Trophoblast cell (in vitro differentiated cells and primary cell): Measurements from ENCODE around the gene LCTL.
"Not testable (repeated sequence)": the region's sequence is repeated elsewhere in the genome, so short reads cannot be mapped to it uniquely, and the experiment has no call there.

Experiments used
- DNase-seq, 2 donors: peaks; one replicate each; pipeline ENCODE4 v3.0.0-alpha.2; 2016
- H2AFZ ChIP-seq: 2 replicates; pipeline ENCODE4 v1.6.1; 2013; ENCODE audit warnings: low read length, moderate library complexity, mild to moderate bottlenecking; ENCODE audit not compliant: insufficient read depth, poor library complexity
- H2AK5ac ChIP-seq: 2 replicates; pipeline ENCODE4 v1.6.1; 2013; ENCODE audit warnings: mild to moderate bottlenecking, low read length
- H2BK120ac ChIP-seq: 2 replicates; pipeline ENCODE4 v1.6.1; 2013; ENCODE audit warnings: low read length, mild to moderate bottlenecking, moderate library complexity; ENCODE audit not compliant: insufficient read depth, poor library complexity
- H2BK12ac ChIP-seq: 2 replicates; pipeline ENCODE4 v1.6.1; 2013; ENCODE audit warnings: mild to moderate bottlenecking, low read length, moderate library complexity
- H2BK5ac ChIP-seq: 2 replicates; pipeline ENCODE4 v1.6.1; 2013; ENCODE audit warnings: low read length, low read depth, moderate library complexity, mild to moderate bottlenecking; ENCODE audit not compliant: poor library complexity
- H3K14ac ChIP-seq: 2 replicates; pipeline ENCODE4 v1.6.1; 2013; ENCODE audit warnings: mild to moderate bottlenecking, low read length
- H3K18ac ChIP-seq: 2 replicates; pipeline ENCODE4 v1.6.1; 2013; ENCODE audit warnings: mild to moderate bottlenecking, low read length
- H3K23ac ChIP-seq: 2 replicates; pipeline ENCODE4 v1.6.1; 2013; ENCODE audit warnings: low read length
- H3K27ac ChIP-seq: 2 replicates; pipeline ENCODE4 v1.5.1; 2013; ENCODE audit warnings: low read depth, mild to moderate bottlenecking, inconsistent platforms, low read length, moderate library complexity
- H3K27me3 ChIP-seq: 2 replicates; pipeline ENCODE4 v1.6.1; 2013; ENCODE audit warnings: inconsistent platforms, mild to moderate bottlenecking, low read length, moderate library complexity; ENCODE audit not compliant: insufficient read depth
- H3K36me3 ChIP-seq, 2 experiments: 1 replicate in 1 of 2; 2 replicates in 1 of 2; pipeline ENCODE4 v1.6.1; 2013; ENCODE audit warnings: low read length in 2 of 2, mild to moderate bottlenecking in 2 of 2, moderate library complexity in 1 of 2; ENCODE audit not compliant: insufficient read depth in 2 of 2, control insufficient read depth in 1 of 2
- H3K4ac ChIP-seq: 2 replicates; pipeline ENCODE4 v1.6.1; 2013; ENCODE audit warnings: low read depth, mild to moderate bottlenecking, low read length, moderate library complexity
- H3K4me1 ChIP-seq, 2 experiments: 1 replicate in 1 of 2; 2 replicates in 1 of 2; pipeline ENCODE4 v1.6.1; 2013; ENCODE audit warnings: low read length in 2 of 2, mild to moderate bottlenecking in 2 of 2, moderate library complexity in 1 of 2; ENCODE audit not compliant: insufficient read depth in 2 of 2, control insufficient read depth in 1 of 2
- H3K4me2 ChIP-seq: 2 replicates; pipeline ENCODE4 v1.6.1; 2013; ENCODE audit warnings: inconsistent platforms, mild to moderate bottlenecking, low read length, moderate library complexity
- H3K4me3 ChIP-seq: 2 replicates; pipeline ENCODE4 v1.5.1; 2013; ENCODE audit warnings: mild to moderate bottlenecking, low read depth, low read length, inconsistent platforms
- H3K79me1 ChIP-seq: one replicate; pipeline ENCODE4 v1.6.1; 2013; ENCODE audit warnings: low read length
- H3K79me2 ChIP-seq: 2 replicates; pipeline ENCODE4 v1.6.1; 2013; ENCODE audit warnings: low read length, mild to moderate bottlenecking; ENCODE audit not compliant: control insufficient read depth, insufficient read depth, poor library complexity
- H3K9ac ChIP-seq: 2 replicates; pipeline ENCODE4 v1.6.1; 2013; ENCODE audit warnings: mild to moderate bottlenecking, low read length
- H3K9me3 ChIP-seq: 2 replicates; pipeline ENCODE4 v1.6.1; 2013; ENCODE audit warnings: low read depth, mild to moderate bottlenecking, control low read depth, inconsistent platforms, low read length; ENCODE audit not compliant: insufficient read depth
- H4K12ac ChIP-seq: 2 replicates; pipeline ENCODE4 v1.6.1; 2013; ENCODE audit warnings: low read depth, mild to moderate bottlenecking, low read length, moderate library complexity
- H4K8ac ChIP-seq: 2 replicates; pipeline ENCODE4 v1.6.1; 2013; ENCODE audit warnings: low read depth, mild to moderate bottlenecking, low read length, moderate library complexity
- H4K91ac ChIP-seq: one replicate; pipeline ENCODE4 v1.6.1; 2013; ENCODE audit warnings: low read depth, mild to moderate bottlenecking, low read length, moderate library complexity
- WGBS: extraction: QIAGEN DNeasy Blood & Tissue Kit; methylation state at CpG from one replicate; pipeline ENCODE4 v1.1.7; 2013; ENCODE audit warnings: missing lambda C conversion rate; ENCODE audit not compliant: insufficient read length, insufficient coverage; ENCODE audit errors: extremely low coverage; 5-methylcytosine and 5-hydroxymethylcytosine counted together

The LCTL gene

GRCh38 chr15:66504563-66505429, 61.0 kb downstream of the LCTL start, which contains the start of the genes RPL4 and ZWILCH:
TSS of gene RPL4 (minus strand) at chr15:66504855. CDS start at chr15:66504790, 65 bp downstream.
TSS of gene ZWILCH (plus strand) at chr15:66505326. CDS start at chr15:66505339, 13 bp downstream.
- H3K4me2 ChIP-seq: peak within 1 kb of the TSS; percentile 92
- H2BK12ac ChIP-seq: peak within 1 kb of the TSS; percentile 50
- peak within 1 kb of the TSS; percentile 79 for H4K8ac ChIP-seq
- H3K27me3 ChIP-seq: no peaks in the 10 kb centered on the region
- peaks cover 0 to 3% of the 10 kb centered on the region in 2 experiments for H3K4me1 ChIP-seq
- peak within 1 kb of the TSS; percentile 96 for H4K12ac ChIP-seq
- peaks cover 9% of the 10 kb centered on the region for H3K79me1 ChIP-seq
- peak within 1 kb of the TSS; percentile 99 for H2AFZ ChIP-seq
- no peaks in the 10 kb centered on the region for H3K9me3 ChIP-seq
- H2BK5ac ChIP-seq: peak within 1 kb of the TSS; percentile 83
- peak; percentile 78 to 92 for DNase-seq
- peaks cover 15% of the 10 kb centered on the region for H3K79me2 ChIP-seq
- H2BK120ac ChIP-seq: peak within 1 kb of the TSS; percentile 93
- H3K4ac ChIP-seq: peak within 1 kb of the TSS; percentile 92
- peak within 1 kb of the TSS; percentile 90 for H3K27ac ChIP-seq
- peak within 1 kb of the TSS; percentile 83 for H4K91ac ChIP-seq
- H3K4me3 ChIP-seq: peak within 1 kb of the TSS; percentile 97
- H2AK5ac ChIP-seq: peak within 1 kb of the TSS; percentile 90
- no CpG with 5 or more reads among the region's 46 CpGs for WGBS
- H3K36me3 ChIP-seq: peaks cover 13 to 25% of the 10 kb centered on the region in 2 experiments
- H3K9ac ChIP-seq: peak within 1 kb of the TSS; percentile 100
- H3K18ac ChIP-seq: peak within 1 kb of the TSS; percentile 90
- H3K14ac ChIP-seq: peak within 1 kb of the TSS; percentile 88
- H3K23ac ChIP-seq: peak within 1 kb of the TSS; percentile 80

GRCh38 chr15:66503780-66504562, 61.8 kb downstream of the LCTL start:
- Histone ChIP-seq H3K9ac (peak overlapping the region; percentile 100), H3K23ac (peak overlapping the region; percentile 80), H3K79me1 (peaks cover 9% of the 10 kb centered on the region), H3K27me3 (no peaks in the 10 kb centered on the region), H4K91ac (peak overlapping the region; percentile 49), H3K18ac (peak overlapping the region; percentile 34), H3K36me3 (peaks cover 18 to 31% of the 10 kb centered on the region in 2 experiments), H4K8ac (peak overlapping the region; percentile 79), H2BK12ac (no peak overlapping the region), H3K79me2 (peaks cover 15% of the 10 kb centered on the region), H3K9me3 (no peaks in the 10 kb centered on the region), H2BK5ac (peak overlapping the region; percentile 11), H3K4ac (peak overlapping the region; percentile 90), H3K4me2 (peak overlapping the region; percentile 92), H2AFZ (peak overlapping the region; percentile 47), H3K4me3 (peak overlapping the region; percentile 97), H4K12ac (peak overlapping the region; percentile 24), H3K27ac (peak overlapping the region; percentile 90), H2BK120ac (no peak overlapping the region), H2AK5ac (peak overlapping the region; percentile 90), H3K14ac (peak overlapping the region; percentile 50), H3K4me1 (peaks cover 0 to 3% of the 10 kb centered on the region in 2 experiments)
- no CpG with 5 or more reads among the region's 12 CpGs for WGBS
- no peak for DNase-seq

GRCh38 chr15:66503041-66503648, 62.7 kb downstream of the LCTL start:
- not testable (repeated sequence) for H3K23ac ChIP-seq, H3K14ac ChIP-seq, H4K8ac ChIP-seq, H2BK5ac ChIP-seq, H3K79me1 ChIP-seq, H2BK12ac ChIP-seq, H2BK120ac ChIP-seq, H2AFZ ChIP-seq, H3K9me3 ChIP-seq, H3K4me1 ChIP-seq, H4K91ac ChIP-seq, H2AK5ac ChIP-seq, H3K27ac ChIP-seq, H3K27me3 ChIP-seq, H4K12ac ChIP-seq, H3K9ac ChIP-seq, H3K18ac ChIP-seq, H3K4me3 ChIP-seq
- Histone ChIP-seq H3K4ac (peak overlapping the region; percentile 26), H3K36me3 (peaks cover 21 to 37% of the 10 kb centered on the region in 2 experiments), H3K4me2 (peak overlapping the region; percentile 92), H3K79me2 (peaks cover 15% of the 10 kb centered on the region)
- WGBS: no CpG with 5 or more reads among the region's 13 CpGs
- DNase-seq: peak in 1 of 2 donors; percentile 39

- Histone ChIP-seq H3K4me2 (peak overlapping the region; percentile 92), H2AFZ (no peak overlapping the region), H3K9ac (no peak overlapping the region), H3K18ac (no peak overlapping the region), H3K36me3 (peaks cover 19 to 39% of the 10 kb centered on the region in 2 experiments), H3K23ac (no peak overlapping the region), H4K12ac (no peak overlapping the region), H3K4me3 (no peak overlapping the region), H4K91ac (no peak overlapping the region), H3K79me1 (peaks cover 10% of the 10 kb centered on the region), H3K27me3 (no peaks in the 10 kb centered on the region), H2BK5ac (no peak overlapping the region), H4K8ac (no peak overlapping the region), H3K9me3 (no peaks in the 10 kb centered on the region), H3K4ac (peak overlapping the region; percentile 26), H3K14ac (no peak overlapping the region), H3K79me2 (peaks cover 15% of the 10 kb centered on the region), H3K4me1 (peaks cover 0 to 3% of the 10 kb centered on the region in 2 experiments), H2BK120ac (no peak overlapping the region), H3K27ac (no peak overlapping the region), H2AK5ac (no peak overlapping the region), H2BK12ac (no peak overlapping the region)
- DNase-seq: no peak
- WGBS: no CpG with 5 or more reads among the region's 10 CpGs
Measured at GRCh38 chr15:66502491-66502890, 63.3 kb downstream of the LCTL start.
